GM23248 (cell line): ENCODE measurements around the gene PHF21B.

ENCODE experiments used
- EZH2 ChIP-seq: fragments of 200-600 bp; sonication (generic); IDR thresholded peaks from 2 replicates; pipeline ENCODE4 v1.6.1; 2018; ENCODE audit warnings: antibody characterized with exemption, mild to moderate bottlenecking; ENCODE audit not compliant: insufficient read depth, poor library complexity, severe bottlenecking
- EZH2phosphoT487 ChIP-seq: fragments of 200-600 bp; sonication (generic); IDR thresholded peaks from 2 replicates; pipeline ENCODE4 v1.6.1; 2018; ENCODE audit warnings: antibody characterized with exemption, moderate library complexity, mild to moderate bottlenecking, low read depth; ENCODE audit not compliant: insufficient read depth

DNA sequence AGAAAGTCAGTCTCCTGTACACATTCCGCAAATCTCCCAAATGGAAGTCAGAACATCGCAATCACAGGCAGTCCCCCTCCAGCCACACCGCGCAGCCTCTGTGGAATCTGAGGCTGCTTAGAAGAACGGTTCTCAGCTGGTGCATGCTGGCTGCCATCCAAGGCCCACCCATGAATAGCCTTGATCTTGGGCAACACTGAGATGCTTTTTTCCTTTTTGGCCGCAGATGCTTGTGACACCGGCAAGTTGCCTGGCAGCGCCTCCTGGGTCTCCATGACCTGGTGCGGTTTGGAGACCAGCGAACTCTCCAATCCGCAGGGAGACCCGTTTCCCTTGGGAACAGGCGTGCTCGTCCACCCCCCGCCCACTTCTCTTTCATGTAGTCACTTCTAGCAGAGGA lies 26.3 kb upstream of the PHF21B start:
- TF ChIP-seq EZH2phosphoT487 (no peak), EZH2 (no peak)
